Measurements from ENCODE around the gene ZMAT5. TPM values are rescaled to one million over a fixed set of nuclear protein-coding genes. Genes with fewer than 3 reads are reported as not detected.

ZMAT5 gene
- total RNA-seq, 1 experiment from 2014 or later, result 24.2 TPM

GRCh38 chr22:29780220-29780619 is 13.4 kb upstream of the ZMAT5 start:
- no peak overlapping the region for H3K9ac ChIP-seq (ENCODE audit: low read length)
- intact Hi-C loops (cut with micrococcal nuclease), result no loop called here
- TF ChIP-seq EZH2 (IDR thresholded peaks at IDR 0.05; ENCODE audit: low read length, unreplicated experiment) (no peak), EZH2phosphoT487 (IDR thresholded peaks at IDR 0.05; ENCODE audit: borderline replicate concordance, low read length) (no peak)
- TF ChIP-seq, protein P1, sequence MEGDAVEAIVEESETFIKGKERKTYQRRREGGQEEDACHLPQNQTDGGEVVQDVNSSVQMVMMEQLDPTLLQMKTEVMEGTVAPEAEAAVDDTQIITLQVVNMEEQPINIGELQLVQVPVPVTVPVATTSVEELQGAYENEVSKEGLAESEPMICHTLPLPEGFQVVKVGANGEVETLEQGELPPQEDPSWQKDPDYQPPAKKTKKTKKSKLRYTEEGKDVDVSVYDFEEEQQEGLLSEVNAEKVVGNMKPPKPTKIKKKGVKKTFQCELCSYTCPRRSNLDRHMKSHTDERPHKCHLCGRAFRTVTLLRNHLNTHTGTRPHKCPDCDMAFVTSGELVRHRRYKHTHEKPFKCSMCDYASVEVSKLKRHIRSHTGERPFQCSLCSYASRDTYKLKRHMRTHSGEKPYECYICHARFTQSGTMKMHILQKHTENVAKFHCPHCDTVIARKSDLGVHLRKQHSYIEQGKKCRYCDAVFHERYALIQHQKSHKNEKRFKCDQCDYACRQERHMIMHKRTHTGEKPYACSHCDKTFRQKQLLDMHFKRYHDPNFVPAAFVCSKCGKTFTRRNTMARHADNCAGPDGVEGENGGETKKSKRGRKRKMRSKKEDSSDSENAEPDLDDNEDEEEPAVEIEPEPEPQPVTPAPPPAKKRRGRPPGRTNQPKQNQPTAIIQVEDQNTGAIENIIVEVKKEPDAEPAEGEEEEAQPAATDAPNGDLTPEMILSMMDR (conservative IDR thresholded peaks at IDR 0.05; ENCODE audit: low read depth, low read length), result no peak
- H3F3A ChIP-seq (ENCODE audit: low read length, unreplicated experiment), result no peaks in the 10 kb centered on the region
- 0 out of 2 replicates have a peak overlapping the region, but pooled peaks have one; percentile 69 for H2AFZ ChIP-seq (ENCODE audit: low read length)
- H3K4me3 ChIP-seq (ENCODE audit: low read length), result no peak overlapping the region
- CTCF ChIA-PET, result interaction anchor here (0.6 kb wide), 1 partner anchor 48 kb away, joined by 3 read pairs; no protein-coding TSS in a partner anchor
- no peaks in the 10 kb centered on the region for H4K20me1 ChIP-seq (ENCODE audit: low read length)
- H3K27ac ChIP-seq (ENCODE audit: low read length), result peak overlapping the region; percentile 64; the same call in 1 of the 2 replicates
- no peaks in the 10 kb centered on the region for H3K9me2 ChIP-seq (replicated peaks; ENCODE audit: low read length)
- POLR2A ChIA-PET (ENCODE audit: unreplicated experiment), result no interaction called here
- H3K79me2 ChIP-seq (ENCODE audit: low read length), result no peaks in the 10 kb centered on the region
- H3K4me2 ChIP-seq (ENCODE audit: low read length), result peak overlapping the region; percentile 50; the same call in 1 of the 2 replicates
- no peaks in the 10 kb centered on the region for H3K9me3 ChIP-seq (ENCODE audit: low read length)
- DNase-seq (no peak), ATAC-seq (no peak)
- no peaks in the 10 kb centered on the region for H3K27me3 ChIP-seq (ENCODE audit: low read length)
- BruUV-seq (replicated peaks), result no TSS peak
- H3K4me1 ChIP-seq (ENCODE audit: insufficient read depth, low read length), result peaks cover 39% of the 10 kb centered on the region
- H3K36me3 ChIP-seq (ENCODE audit: low read depth, low read length), result no peaks in the 10 kb centered on the region

- Histone ChIP-seq H3K27ac (ENCODE audit: low read length) (peak overlapping the region; percentile 73), H2AFZ (ENCODE audit: low read length) (peak overlapping the region; percentile 50), H3K4me2 (ENCODE audit: low read length) (peak overlapping the region; percentile 57; the same call in 1 of the 2 replicates), H3K79me2 (ENCODE audit: low read length) (peaks cover 14% of the 10 kb centered on the region), H3K9me3 (ENCODE audit: low read length) (no peaks in the 10 kb centered on the region), H3K27me3 (ENCODE audit: low read length) (no peaks in the 10 kb centered on the region), H4K20me1 (ENCODE audit: low read length) (no peaks in the 10 kb centered on the region), H3F3A (ENCODE audit: low read length, unreplicated experiment) (no peaks in the 10 kb centered on the region), H3K9ac (ENCODE audit: low read length) (no peak overlapping the region), H3K4me1 (ENCODE audit: insufficient read depth, low read length) (peaks cover 12% of the 10 kb centered on the region), H3K36me3 (ENCODE audit: low read depth, low read length) (peaks cover 5% of the 10 kb centered on the region), H3K9me2 (replicated peaks; ENCODE audit: low read length) (no peaks in the 10 kb centered on the region), H3K4me3 (ENCODE audit: low read length) (no peak overlapping the region)
- TF ChIP-seq EZH2 (IDR thresholded peaks at IDR 0.05; ENCODE audit: low read length, unreplicated experiment), result no peak
- TF ChIP-seq, protein P1 (conservative IDR thresholded peaks at IDR 0.05; ENCODE audit: low read depth, low read length), result no peak
- no peak for TF ChIP-seq EZH2phosphoT487 (IDR thresholded peaks at IDR 0.05; ENCODE audit: borderline replicate concordance, low read length)
- DNase-seq, result peak; percentile 80
- ChIA-PET POLR2A (ENCODE audit: unreplicated experiment) (interaction anchor here (0.6 kb wide), 2 partner anchors 11 to 412 kb away, joined by 3 to 10 read pairs; no protein-coding TSS in a partner anchor), CTCF (interaction anchor here (0.6 to 0.8 kb wide), 4 partner anchors 8 to 232 kb away, joined by 3 to 6 read pairs (median 6); no protein-coding TSS in a partner anchor)
- intact Hi-C loops (cut with micrococcal nuclease), result loop anchor here (10.0 kb wide), 1 partner anchor 62 kb away; the partner anchor contains the start of gene ASCC2
- ATAC-seq, result peak; percentile 94
- no TSS peak for BruUV-seq (replicated peaks)
These were observed 6.4 kb upstream of the ZMAT5 start for GRCh38 chr22:29773233-29773632.

DNA sequence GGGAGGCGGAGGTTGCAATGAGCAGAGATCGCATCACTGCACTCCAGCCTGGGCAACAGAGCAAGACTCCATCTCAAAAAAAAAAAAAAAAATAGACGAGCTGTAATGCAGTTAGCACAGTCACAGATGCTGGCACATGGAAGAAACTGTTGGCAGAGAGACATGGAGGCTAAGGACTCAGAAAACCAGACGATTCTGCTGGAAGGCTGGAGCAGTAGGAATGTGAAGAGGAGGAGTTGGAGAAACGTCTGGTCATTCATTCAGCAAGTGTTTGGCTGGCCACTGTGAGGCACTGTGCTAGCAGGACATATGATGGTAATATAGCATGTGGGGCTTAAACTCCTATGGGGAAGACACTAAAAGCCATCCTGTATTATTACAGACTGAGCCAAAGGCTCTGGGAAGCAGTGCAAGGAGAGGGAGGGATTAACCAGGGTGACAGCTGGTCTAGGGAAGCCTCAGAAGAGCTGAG is 5.4 kb upstream of the ZMAT5 start:
- CTCF ChIA-PET, result interaction anchor here (0.6 kb wide), 1 partner anchor 233 kb away, joined by 3 read pairs; no protein-coding TSS in a partner anchor
- no peaks in the 10 kb centered on the region for H3K9me2 ChIP-seq (replicated peaks; ENCODE audit: low read length)
- TF ChIP-seq EZH2 (IDR thresholded peaks at IDR 0.05; ENCODE audit: low read length, unreplicated experiment) (no peak), EZH2phosphoT487 (IDR thresholded peaks at IDR 0.05; ENCODE audit: borderline replicate concordance, low read length) (no peak)
- TF ChIP-seq, protein P1 (conservative IDR thresholded peaks at IDR 0.05; ENCODE audit: low read depth, low read length), result peak; percentile 62
- peaks cover 24% of the 10 kb centered on the region for H3K79me2 ChIP-seq (ENCODE audit: low read length)
- H3F3A ChIP-seq (ENCODE audit: low read length, unreplicated experiment), result no peaks in the 10 kb centered on the region
- H3K4me2 ChIP-seq (ENCODE audit: low read length), result no peak overlapping the region
- intact Hi-C loops (cut with micrococcal nuclease), result loop anchor here (10.0 kb wide), 1 partner anchor 63 kb away; the partner anchor contains the start of gene ASCC2
- H3K4me1 ChIP-seq (ENCODE audit: insufficient read depth, low read length), result peaks cover 12% of the 10 kb centered on the region
- H3K4me3 ChIP-seq (ENCODE audit: low read length), result no peak overlapping the region
- peaks cover 5% of the 10 kb centered on the region for H3K36me3 ChIP-seq (ENCODE audit: low read depth, low read length)
- H3K27me3 ChIP-seq (ENCODE audit: low read length), result no peaks in the 10 kb centered on the region
- DNase-seq (peak; percentile 47), ATAC-seq (peak; percentile 36)
- H4K20me1 ChIP-seq (ENCODE audit: low read length), result no peaks in the 10 kb centered on the region
- no peak overlapping the region for H2AFZ ChIP-seq (ENCODE audit: low read length)
- H3K9me3 ChIP-seq (ENCODE audit: low read length), result no peaks in the 10 kb centered on the region
- H3K9ac ChIP-seq (ENCODE audit: low read length), result no peak overlapping the region
- no TSS peak for BruUV-seq (replicated peaks)
- POLR2A ChIA-PET (ENCODE audit: unreplicated experiment), result no interaction called here
- H3K27ac ChIP-seq (ENCODE audit: low read length), result peak overlapping the region; percentile 73; the same call in 1 of the 2 replicates

Data from PC-3 (cell line).